IPS-11a (cell line): ENCODE results near the gene LDLRAD3.

ENCODE experiments used
- H3K4me3 ChIP-seq: one replicate; pipeline ENCODE4 v1.5.1; 2013; ENCODE audit warnings: low read depth, low read length, control low read depth

Gene LDLRAD3

DNA sequence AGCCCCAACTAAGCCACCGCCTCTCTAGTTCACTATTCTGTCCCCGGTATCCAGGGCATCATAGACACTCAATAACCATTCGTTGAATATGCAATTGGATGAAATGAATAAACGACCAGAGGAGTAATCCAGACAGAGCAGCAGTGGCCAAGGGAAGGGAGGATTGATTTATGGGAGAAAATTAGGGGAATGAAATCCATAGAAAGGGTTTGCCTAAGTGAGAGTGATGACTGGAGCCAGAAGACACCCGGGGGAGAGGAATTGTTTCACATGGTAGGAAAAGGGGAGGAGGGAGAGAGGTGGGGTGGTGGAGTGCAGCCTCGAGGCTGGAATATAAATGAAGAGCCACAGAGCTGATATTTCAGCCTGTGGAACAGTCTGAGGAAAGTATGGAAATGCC, 177.2 kb downstream of the LDLRAD3 start:
- H3K4me3 ChIP-seq: no peak overlapping the region

DNA sequence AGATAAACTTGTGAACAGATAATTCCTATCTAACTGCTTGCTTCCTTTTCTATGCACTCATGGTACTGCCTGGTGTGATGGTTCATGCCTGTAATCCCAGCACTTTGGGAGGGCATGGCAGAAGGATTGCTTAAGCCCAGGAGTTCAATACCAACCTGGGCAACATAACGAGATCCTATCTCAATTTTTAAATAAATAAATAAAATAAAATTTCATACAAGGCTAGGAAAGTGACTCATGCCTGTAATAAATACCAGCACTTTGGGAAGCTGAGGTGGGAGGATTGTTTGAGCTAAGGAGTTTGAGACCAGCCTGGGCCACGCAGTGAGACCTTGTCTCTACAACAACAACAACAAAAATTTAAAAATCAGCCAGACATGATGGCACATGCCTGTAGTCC, 178.8 kb downstream of the LDLRAD3 start:
- no peak overlapping the region for H3K4me3 ChIP-seq

DNA sequence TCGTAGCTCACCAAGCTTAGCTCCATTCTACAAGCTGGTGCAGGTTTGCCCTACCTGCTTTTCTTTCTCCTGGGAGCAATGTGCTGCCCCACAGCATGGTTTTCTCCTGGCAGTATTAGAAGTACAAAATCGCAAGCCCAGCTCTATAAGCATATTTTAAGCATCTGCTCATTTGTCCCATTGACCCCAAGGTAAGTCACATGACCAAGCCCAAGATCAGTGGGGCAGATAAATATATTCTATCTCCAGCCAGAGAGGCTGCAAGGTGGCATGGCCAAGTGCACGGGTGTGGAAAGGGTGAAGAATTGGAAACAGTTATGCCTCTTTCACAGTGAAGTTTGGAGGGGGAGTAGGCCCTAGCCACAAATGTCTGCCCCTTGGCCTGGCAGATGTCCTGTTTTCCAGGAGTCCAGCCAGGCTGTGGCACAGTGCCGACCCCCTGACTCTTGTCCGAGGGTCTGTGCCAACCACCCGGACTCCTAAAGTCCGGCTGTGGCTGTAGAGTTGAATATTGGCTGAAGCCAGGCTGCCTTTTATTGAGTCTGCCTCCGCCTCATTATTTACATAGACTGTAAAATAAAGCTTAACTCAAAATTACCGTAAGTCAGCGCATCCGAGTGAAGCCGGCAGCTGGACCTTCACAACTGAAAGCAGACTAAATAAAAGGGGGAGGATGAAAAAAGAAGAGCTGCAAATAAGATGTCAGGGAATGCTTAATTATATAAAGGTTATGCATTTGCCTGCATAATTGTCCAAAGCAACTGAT, 179.7 kb downstream of the LDLRAD3 start:
- no peak overlapping the region for H3K4me3 ChIP-seq

DNA sequence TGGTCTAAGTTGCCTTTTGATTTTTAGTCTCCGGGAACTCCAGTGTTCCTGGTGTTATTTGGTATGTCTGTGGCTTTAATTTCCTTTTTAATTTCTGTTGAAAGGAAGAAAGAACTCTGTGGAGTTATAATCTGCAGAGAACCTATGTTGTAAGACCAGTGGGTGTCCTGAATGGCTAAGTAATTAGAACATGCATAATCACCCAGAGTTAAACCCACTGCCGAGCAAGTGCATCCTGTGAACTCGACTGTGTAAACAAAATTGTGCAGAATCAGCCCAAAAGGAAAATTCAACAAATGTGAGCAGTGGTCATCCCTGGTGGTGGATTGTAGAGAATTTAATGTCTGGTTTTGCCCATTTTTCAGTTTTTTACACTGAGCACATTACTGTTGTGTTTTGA, 182.8 kb downstream of the LDLRAD3 start:
- H3K4me3 ChIP-seq: no peak overlapping the region

DNA sequence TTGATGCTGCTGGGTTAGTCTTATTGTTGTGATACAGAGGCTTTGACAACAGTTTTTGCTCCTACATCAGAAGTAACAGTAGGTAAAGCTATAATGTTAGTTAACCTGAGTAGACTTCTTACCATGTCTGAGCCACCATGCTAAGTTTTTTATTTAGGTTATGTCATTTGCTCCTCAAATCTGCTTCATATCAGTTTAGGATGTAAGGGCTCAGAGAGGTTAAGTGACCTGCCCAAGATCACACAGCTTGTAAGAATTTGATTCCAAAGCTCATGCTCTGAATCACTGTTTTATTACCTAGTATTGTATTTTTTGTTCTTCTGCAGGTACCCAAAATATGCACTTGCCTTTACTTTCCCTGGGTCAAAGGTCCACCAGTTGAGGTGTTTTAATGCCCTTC, 183.7 kb downstream of the LDLRAD3 start:
- H3K4me3 ChIP-seq: no peak overlapping the region

DNA sequence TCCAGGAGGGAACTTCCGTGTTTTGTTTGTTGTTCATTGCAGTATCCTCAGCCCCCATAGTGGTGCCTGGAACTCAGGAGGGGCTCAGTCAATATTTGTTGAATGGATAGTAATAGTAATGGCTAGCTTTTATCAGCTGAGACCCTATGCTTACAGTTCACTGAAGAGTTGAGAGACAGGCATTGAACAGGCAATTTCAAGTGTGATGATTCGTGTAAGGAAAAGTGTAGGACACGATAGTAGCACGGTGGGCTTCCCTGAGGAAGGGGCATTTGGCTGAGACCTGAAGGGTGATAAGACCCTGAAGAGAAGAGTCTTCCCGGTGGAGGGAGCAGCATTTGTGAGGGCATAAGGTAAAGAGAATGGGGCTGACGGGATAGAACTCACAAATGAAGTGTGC, 186.1 kb downstream of the LDLRAD3 start:
- H3K4me3 ChIP-seq: no peak overlapping the region

DNA sequence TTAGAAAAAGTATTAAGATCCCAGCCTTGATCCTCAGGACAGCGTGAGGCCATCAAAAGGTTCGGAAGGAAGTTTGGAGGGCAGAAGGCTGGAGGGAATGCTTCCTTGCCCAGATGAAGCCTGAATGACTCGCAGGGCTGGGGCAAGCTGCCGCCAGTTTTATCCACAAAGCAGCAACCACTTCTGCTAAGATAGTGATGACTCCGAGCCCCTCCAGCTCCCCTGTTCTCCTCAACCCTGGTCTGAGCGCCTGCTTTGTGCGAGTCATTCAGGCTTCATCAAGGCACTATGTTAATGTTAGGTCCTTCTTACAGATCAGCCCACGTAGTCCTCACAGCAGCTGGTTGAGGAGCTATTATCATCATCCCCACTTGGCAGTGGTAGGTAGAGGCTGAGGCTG, 186.5 kb downstream of the LDLRAD3 start:
- no peak overlapping the region for H3K4me3 ChIP-seq

DNA sequence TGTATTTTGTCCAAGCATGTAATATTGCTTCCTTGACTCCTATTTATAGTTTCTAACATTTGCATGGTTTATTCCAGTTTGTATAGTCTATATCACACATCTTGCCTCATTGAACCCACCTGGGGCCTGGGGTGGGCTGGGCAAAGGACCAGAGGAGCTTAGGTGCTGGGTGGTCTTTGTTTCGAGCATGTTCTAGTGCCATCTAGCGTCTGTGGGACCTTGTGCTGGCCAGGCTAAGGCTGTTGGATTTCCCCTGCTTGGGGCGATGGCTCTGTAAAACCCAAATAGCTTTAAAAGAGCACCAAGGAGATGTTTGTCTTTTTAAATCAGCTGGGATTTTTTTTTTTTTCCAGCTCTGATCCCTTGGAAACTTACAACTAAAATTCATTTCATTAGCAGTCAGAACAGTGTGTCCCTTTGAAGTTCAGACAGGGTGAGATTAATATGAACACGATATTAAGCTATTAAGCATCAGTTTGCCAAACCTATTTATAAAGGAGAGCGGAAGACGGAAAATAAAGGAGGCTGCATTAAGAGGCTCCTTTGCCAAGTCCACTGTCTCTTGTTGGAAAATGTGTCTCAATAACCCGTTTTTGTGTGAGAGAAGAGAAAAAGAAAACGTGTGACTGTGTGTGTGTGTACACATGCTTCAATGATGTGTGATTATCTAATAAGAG, 188.0 kb downstream of the LDLRAD3 start:
- no peak overlapping the region for H3K4me3 ChIP-seq

DNA sequence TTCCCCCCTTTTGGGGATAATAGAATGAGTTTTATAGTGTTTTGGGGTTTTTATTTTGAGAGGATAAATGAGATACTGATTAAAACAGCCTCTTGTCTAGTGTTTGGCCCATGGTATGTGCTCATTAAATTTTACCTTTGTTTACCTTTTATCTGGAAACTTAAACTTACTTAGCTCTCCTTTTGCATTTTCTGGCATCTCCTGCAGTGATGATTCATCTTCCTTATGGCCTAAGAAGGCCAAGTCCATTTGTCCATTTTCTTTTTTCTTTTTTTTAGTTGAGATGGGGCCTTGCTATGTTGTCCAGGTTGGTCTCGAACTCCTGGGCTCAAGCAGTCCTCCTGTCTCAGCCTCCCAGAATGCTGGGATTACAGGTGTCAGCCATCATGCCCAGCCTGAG, 189.1 kb downstream of the LDLRAD3 start:
- no peak overlapping the region for H3K4me3 ChIP-seq

DNA sequence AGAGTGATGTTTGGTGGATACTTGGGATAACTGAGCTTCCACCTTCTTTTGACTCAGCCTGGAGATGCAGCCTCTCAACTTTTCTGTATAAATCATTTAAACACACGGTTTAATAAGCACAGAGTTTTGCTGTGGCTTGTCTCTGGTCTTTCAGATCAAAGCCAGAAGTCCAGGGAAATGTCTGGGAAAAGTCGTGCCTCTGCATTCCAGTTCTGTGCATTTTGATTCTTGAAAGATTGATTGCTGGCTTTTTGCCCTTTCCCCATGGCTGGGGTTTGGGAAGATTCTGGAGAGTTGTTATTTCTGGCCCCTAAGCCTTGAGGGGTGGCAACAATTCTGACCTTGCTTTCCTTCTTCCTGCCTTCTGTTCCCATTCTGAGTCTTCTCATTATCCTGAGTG, 191.2 kb downstream of the LDLRAD3 start:
- H3K4me3 ChIP-seq: no peak overlapping the region

DNA sequence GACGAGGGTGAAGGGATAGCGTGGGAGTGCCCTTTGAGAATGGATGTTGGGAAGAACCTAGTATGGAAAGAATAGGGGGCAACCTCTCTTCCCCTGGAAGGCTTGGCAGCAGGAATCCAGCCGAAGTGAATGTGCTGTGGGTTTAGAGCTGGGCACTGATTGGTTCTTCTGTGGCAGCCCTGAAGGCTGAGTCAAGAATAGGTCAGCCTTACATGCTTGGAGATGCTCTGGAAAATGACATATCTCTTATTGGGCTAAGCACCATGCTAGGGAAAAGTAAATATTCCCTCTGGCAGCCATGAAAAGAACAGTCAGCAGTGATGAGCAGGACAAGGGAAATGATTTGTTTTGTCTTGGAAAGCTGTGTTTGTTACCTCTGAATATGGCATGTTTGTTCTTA, 195.9 kb downstream of the LDLRAD3 start:
- no peak overlapping the region for H3K4me3 ChIP-seq

DNA sequence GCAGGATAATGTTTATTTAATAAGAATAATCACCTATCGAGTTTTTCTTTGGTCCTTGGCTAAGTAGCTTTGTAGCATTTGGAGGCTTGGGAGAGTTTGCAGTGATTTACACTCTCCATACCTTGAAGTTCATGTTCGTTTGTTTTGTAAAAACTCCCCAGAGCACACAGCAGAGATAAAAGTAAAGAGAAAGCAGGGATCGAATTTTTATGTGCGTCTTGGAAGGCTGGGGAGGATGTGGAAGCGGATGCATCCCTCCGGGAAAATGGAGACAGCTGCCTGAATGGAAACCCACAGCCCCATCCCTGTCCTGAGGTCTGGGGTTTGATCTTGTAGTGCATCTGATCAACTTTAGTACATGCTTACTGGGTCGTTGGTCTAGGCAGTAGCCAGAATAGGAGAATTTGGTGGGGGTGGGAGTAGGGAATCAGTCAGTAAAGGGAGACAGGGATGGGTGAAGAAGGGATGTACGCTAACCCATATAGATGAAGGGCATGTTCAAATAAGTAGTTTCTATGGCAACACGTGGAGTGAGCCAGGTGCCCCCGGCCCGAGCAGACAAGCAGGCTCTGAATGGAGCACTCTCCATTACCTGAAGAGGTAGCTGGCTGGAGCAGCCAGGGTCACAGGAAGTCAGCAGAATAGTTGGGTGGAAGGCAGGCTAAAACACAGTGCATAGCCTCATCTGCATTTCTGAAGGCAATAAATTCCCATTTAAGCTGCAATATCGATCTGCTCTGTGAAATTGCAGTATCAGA, 197.5 kb downstream of the LDLRAD3 start:
- no peak overlapping the region for H3K4me3 ChIP-seq

DNA sequence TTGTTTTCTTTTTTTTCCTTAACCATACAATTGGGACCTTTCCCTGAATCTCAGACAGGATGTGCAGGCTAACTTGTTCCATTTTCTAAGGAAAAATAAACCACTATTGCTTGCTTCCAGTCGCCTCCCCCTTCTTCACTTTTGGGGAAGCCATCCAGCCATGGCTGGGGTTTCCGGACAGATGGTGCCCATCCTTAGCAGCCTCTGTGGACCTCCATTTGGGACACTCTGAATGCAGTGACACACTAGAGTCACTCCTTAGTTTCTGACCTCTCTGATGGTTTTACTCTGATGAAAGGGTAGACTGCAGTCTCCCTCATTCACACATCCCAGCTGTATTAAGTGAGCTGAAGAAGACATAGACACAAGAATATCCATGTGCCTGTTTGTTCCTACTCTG, 198.1 kb downstream of the LDLRAD3 start:
- no peak overlapping the region for H3K4me3 ChIP-seq

DNA sequence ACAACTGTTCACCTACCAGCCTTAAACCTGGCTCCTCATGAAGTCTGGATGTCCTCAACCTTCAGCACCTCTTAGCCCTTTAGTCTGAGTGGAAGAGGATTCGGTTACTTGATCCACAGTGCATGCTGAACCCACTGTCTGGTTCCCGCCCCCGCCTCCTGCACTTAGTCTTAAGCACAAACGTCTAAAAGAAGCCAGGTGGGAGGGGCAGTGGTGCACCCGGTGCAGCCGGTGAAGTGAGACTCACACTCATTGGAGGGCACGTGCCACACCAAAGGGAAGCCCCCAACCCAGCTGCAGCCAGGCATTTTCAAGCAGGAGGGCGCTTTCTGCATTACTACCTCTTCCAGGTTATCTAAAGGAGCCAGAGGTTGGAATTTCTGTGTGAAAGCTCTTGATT, 198.6 kb downstream of the LDLRAD3 start:
- no peak overlapping the region for H3K4me3 ChIP-seq

DNA sequence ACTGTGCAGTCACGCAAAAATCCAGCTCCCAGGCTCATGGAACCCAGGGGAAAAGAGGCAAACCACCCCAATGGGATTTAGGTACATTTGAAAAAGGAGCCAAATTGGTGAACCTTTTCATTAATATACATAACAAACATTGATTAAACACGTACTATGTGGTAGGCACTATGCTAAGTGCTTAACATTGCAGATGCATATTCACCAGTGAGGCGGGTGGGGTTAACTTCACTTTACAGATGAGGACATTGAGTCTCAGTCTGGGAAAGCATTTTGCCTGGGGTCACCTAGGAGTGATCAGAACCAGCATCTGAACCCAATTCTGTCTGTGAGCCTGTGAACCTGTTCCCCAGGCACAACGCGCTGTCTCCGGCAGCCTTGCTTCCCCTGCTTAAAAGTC, 199.0 kb downstream of the LDLRAD3 start:
- no peak overlapping the region for H3K4me3 ChIP-seq

DNA sequence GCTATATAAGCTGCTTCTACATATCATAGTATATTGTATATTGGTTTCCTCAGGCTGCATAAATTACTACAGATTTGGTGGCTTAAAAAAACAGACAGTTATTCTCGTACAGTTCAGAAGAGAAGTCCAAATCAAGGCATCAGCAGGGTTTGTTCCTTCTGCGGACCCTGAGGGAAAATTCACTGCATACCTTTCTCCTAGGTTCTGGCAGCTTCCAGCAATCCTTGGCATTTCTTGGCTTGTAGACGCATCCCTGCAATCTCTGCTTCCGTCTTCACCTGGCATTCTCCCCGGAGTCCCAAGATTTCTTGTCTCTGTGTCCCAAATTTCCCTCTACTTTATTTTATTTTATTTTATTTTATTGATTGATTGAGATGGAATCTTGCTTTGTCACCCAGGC, 202.6 kb downstream of the LDLRAD3 start:
- no peak overlapping the region for H3K4me3 ChIP-seq

DNA sequence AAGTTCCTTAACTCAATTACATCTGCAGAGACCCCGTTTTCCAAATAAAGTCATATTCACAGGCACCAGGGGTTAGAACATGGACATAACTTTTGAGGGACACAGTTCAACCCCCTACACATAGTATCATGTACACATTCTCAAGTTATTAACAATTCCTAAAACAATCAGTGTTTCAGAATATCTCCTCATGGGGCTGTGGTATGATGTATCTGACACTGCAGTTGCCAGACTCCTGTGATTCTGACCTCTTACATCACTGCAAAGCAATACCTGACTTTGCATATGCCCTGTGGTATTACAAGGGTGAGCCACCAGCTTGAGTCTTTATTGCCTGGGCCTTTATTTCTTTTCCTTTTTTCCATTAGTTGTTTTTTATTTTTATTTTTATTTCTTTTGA, 203.6 kb downstream of the LDLRAD3 start:
- H3K4me3 ChIP-seq: no peak overlapping the region

DNA sequence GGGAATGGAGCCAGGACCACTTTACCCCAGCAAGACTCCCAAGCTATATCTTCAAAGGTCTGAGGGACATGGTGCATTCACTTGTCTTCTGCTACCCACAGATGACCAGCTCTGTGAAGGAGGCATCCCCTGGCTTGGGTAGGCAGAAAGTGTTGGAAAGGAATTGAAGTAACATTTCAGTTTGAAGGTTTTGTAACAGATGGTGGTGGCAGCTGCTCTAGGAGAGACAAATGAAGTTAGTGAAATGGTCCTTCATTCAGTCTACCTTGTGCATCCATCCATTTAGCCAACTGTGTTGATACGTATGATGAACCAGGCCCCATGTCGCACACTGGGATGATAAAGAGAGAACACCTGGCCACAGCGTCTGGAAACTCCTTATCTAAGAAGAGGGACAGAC, 204.8 kb downstream of the LDLRAD3 start:
- no peak overlapping the region for H3K4me3 ChIP-seq

DNA sequence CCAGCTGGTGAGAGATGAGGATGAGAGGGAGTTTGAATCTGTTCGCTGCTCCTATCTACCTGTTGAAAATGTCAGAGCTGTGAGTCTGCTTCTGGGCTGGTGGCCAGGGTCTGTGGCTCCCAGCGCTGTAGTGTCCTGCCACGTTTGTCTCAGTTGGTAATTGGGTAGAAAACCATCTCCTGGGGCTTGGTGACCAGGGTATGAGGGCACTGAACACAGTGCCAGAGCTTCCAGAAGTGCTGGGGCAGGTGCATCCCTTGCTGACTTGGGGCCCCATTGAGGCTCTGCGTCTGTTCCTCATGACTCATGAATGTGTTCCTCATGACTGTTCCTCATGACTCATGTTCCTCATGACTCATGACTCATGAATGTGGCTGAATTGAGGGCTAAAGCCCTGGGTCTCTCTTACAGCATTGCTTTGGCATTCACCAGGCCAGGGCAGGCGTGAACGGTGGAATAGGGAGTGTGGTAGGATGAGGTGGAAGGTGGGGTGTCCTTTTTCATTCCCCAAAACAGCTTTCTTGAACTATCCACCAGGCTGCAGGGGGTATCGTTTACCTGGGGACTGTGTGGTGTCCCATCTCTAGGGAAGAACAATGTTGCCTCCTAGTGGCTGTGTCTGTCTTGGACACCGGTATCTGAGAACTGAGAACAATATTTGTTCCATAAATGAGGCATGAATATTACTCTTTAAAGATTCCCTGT, 205.8 kb downstream of the LDLRAD3 start:
- H3K4me3 ChIP-seq: no peak overlapping the region

DNA sequence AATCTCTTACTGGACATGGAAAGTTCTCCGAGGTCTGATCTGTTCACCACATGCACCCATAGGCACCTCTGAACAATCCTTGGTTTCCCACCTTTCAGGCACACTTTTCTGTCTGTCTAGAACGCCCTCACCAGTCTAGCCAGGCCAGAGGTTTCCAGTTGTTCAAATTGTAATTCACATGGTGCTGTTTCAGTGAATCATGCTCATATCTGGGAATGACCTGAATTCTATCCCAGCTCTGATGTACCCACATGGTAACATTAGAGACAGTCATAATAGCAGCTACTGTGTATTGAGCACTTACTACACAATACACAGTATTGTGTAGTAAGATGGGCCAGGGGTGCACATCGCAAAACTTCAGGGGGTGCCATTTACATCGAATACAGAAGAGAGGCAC, 207.1 kb downstream of the LDLRAD3 start:
- no peak overlapping the region for H3K4me3 ChIP-seq

DNA sequence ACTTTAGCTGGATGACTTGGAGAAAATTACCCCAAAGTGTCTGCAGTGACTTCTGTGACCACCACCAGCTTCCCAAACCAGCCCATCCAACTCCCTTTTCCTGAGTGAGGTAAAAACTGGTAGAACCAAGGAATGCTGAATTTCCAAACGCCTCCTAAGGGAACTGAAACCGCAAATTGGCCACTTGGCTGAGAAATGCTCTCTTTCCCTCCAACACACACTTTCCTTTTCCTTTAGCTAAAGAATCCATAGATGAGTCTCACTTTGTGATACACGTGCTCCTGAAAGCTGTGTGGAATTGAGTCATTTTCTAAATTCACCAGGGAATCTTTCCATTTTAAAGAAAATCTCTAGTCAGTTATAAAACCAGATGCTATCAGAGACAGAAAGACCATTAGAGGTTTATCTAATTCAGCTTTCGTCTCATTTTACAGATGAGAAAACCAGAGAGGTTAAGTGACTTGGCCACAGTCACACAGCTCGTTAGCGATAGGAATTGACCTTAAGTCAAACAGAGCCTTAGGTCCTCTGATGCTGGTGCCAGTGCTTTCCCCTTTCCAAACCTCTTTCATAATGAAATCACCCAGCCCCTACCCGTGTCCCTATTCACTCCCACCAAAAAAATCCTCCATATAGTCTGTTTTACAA, 208.2 kb downstream of the LDLRAD3 start:
- no peak overlapping the region for H3K4me3 ChIP-seq
